Ovary (tissue), 3 donors: ENCODE data around the gene EXO5.

Experiments used
- POLR2A ChIP-seq: fragments of 450-650 bp; IDR thresholded peaks from one replicate; pipeline ENCODE4 v1.6.1; 2017; ENCODE audit warnings: antibody characterized with exemption, mild to moderate bottlenecking, moderate library complexity
- TF ChIP-seq, protein P1 (sequence below), 3 donors: fragments of 450-650 bp in 2 of 3; fragments of 200-600 bp in 1 of 3; IDR thresholded peaks; one replicate each; pipeline versions ENCODE4 v1.5.1 to v1.8.0; 2016 to 2022; ENCODE audit warnings: antibody characterized with exemption in 3 of 3, mild to moderate bottlenecking in 1 of 3
- donor health status: DM: no; HTN: no; CAD: no.

DNA sequence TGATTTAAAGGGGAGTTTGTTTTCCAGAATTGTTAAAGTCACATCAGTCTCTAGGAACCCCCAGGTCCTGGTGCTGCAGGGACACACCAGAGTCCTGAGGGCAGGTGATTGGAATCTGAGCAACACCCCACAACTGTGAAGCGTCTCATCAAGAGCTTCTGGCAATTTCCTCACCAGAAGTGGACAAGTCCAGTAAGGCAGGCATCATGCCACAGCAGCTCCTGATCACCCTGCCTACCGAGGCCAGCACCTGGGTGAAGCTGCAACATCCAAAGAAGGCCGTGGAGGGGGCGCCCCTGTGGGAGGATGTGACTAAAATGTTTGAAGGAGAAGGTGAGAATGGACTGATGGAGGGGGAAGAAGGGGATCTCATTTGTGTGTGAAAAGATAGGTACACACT is 29.4 kb upstream of the EXO5 start:
- TF ChIP-seq, protein P1, sequence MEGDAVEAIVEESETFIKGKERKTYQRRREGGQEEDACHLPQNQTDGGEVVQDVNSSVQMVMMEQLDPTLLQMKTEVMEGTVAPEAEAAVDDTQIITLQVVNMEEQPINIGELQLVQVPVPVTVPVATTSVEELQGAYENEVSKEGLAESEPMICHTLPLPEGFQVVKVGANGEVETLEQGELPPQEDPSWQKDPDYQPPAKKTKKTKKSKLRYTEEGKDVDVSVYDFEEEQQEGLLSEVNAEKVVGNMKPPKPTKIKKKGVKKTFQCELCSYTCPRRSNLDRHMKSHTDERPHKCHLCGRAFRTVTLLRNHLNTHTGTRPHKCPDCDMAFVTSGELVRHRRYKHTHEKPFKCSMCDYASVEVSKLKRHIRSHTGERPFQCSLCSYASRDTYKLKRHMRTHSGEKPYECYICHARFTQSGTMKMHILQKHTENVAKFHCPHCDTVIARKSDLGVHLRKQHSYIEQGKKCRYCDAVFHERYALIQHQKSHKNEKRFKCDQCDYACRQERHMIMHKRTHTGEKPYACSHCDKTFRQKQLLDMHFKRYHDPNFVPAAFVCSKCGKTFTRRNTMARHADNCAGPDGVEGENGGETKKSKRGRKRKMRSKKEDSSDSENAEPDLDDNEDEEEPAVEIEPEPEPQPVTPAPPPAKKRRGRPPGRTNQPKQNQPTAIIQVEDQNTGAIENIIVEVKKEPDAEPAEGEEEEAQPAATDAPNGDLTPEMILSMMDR (IDR thresholded peaks at IDR 0.05), result no peak
- TF ChIP-seq POLR2A, result no peak
